Measurements from ENCODE around the gene TENT4B.

DNA sequence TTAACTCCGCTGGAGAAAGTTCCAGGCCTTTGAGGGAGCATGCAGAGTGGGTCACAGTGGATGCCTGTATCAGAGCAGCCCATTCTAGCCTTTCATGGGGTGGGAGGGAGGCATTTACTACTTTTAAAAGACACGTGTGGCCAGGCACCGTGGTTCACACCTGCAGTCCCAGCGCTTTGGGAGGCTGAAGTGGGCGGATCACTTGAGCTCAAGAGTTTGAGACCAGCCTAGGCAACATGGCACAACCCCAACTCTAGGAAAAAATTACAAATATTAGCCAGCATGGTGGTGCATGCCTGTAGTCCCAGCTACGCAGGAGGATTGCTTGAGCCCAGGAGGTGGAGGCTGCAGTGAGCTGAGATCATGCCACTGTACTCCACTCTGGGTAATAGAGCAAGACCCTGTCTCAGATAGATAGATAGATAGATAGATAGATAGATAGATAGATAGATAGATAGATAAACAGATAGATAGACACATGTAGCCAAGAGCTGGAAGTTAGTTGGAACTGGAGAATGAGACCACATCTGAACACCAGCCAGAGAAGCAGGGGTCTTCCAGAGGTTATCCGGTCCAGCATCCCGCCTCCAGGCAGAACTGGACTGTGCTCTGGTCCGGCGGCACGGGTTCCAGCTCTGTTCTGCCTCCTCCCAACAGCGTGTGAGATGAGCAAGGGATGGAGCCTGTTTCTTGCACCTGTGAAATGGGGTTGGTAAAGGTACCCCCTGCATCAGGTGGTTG, 116.8 kb downstream of the TENT4B start:
- TF ChIP-seq, protein P1, sequence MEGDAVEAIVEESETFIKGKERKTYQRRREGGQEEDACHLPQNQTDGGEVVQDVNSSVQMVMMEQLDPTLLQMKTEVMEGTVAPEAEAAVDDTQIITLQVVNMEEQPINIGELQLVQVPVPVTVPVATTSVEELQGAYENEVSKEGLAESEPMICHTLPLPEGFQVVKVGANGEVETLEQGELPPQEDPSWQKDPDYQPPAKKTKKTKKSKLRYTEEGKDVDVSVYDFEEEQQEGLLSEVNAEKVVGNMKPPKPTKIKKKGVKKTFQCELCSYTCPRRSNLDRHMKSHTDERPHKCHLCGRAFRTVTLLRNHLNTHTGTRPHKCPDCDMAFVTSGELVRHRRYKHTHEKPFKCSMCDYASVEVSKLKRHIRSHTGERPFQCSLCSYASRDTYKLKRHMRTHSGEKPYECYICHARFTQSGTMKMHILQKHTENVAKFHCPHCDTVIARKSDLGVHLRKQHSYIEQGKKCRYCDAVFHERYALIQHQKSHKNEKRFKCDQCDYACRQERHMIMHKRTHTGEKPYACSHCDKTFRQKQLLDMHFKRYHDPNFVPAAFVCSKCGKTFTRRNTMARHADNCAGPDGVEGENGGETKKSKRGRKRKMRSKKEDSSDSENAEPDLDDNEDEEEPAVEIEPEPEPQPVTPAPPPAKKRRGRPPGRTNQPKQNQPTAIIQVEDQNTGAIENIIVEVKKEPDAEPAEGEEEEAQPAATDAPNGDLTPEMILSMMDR (IDR thresholded peaks at IDR 0.05) = no peak
- no peak for TF ChIP-seq EZH2 (IDR thresholded peaks at IDR 0.05)

All from neural progenitor cell (in vitro differentiated cells).